OCI-LY1 (cell line): Measurements from ENCODE around the gene RANBP1.

ENCODE experiments used
- H2AFZ ChIP-seq: fragments of 200-600 bp; sonication (generic), shearing (Covaris generic); 2 replicates; pipeline ENCODE4 v1.6.0; 2014; ENCODE audit warnings: antibody characterized with exemption, mild to moderate bottlenecking, low read length
- H3F3A ChIP-seq: fragments of 200-600 bp; sonication (generic), shearing (Covaris generic); 2 replicates; pipeline ENCODE4 v1.6.0; 2014; ENCODE audit warnings: mild to moderate bottlenecking, antibody characterized with exemption, low read length, moderate library complexity; ENCODE audit not compliant: insufficient read depth
- H3K27ac ChIP-seq: fragments of 200-600 bp; sonication (generic); 2 replicates; pipeline ENCODE4 v1.5.1; 2014; ENCODE audit warnings: low read length, mixed run types, mild to moderate bottlenecking, low read depth; ENCODE audit not compliant: poor library complexity, severe bottlenecking
- H3K27me3 ChIP-seq: fragments of 200-600 bp; sonication (generic); 2 replicates; pipeline ENCODE4 v1.6.0; 2014; ENCODE audit warnings: antibody characterized with exemption, mild to moderate bottlenecking, low read length, moderate library complexity; ENCODE audit not compliant: insufficient read depth
- H3K36me3 ChIP-seq: fragments of 200-600 bp; sonication (generic); 2 replicates; pipeline ENCODE4 v1.6.1; 2014; ENCODE audit warnings: mild to moderate bottlenecking, antibody characterized with exemption, low read length, moderate library complexity, mixed read lengths; ENCODE audit not compliant: insufficient read depth
- H3K4me1 ChIP-seq: fragments of 200-600 bp; sonication (generic); 2 replicates; pipeline ENCODE4 v1.5.1; 2014; ENCODE audit warnings: mild to moderate bottlenecking, low read length, moderate library complexity; ENCODE audit not compliant: insufficient read depth, severe bottlenecking
- H3K4me2 ChIP-seq: fragments of 200-600 bp; sonication (generic), shearing (Covaris generic); 2 replicates; pipeline ENCODE4 v1.6.1; 2014; ENCODE audit warnings: low read length
- H3K4me3 ChIP-seq: fragments of 200-600 bp; sonication (generic); 2 replicates; pipeline ENCODE4 v1.5.1; 2014; ENCODE audit warnings: low read length, low read depth, mild to moderate bottlenecking, mixed read lengths; ENCODE audit not compliant: poor library complexity, severe bottlenecking
- H3K79me2 ChIP-seq: fragments of 200-600 bp; shearing (Covaris generic); 2 replicates; pipeline ENCODE4 v1.6.1; 2016; ENCODE audit warnings: mixed run types, low read length, mixed read lengths; ENCODE audit not compliant: insufficient read depth
- H3K9ac ChIP-seq: fragments of 200-600 bp; sonication (generic), shearing (Covaris generic); 2 replicates; pipeline ENCODE4 v1.6.1; 2014; ENCODE audit warnings: mild to moderate bottlenecking, low read length, mixed read lengths
- H3K9me2 ChIP-seq: fragments of 200-600 bp; sonication (generic), shearing (Covaris generic); 2 replicates; pipeline ENCODE4 v1.6.1; 2014; ENCODE audit warnings: low read depth, mild to moderate bottlenecking, low read length, mixed read lengths
- H3K9me3 ChIP-seq: fragments of 200-600 bp; shearing (Covaris generic); 2 replicates; pipeline ENCODE4 v1.6.1; 2014; ENCODE audit warnings: low read length, mixed read lengths
- H4K20me1 ChIP-seq: fragments of 200-600 bp; sonication (generic), shearing (Covaris generic); 2 replicates; pipeline ENCODE4 v1.6.0; 2016; ENCODE audit warnings: mild to moderate bottlenecking, low read length; ENCODE audit not compliant: insufficient read depth
- EZH2 ChIP-seq: fragments of 200-600 bp; sonication (generic), shearing (Covaris generic); IDR thresholded peaks from 2 replicates; pipeline ENCODE4 v1.8.0; 2017; ENCODE audit warnings: borderline replicate concordance, mixed run types, mild to moderate bottlenecking, antibody characterized with exemption, low read length, moderate library complexity, mixed read lengths
- TF ChIP-seq, protein P1 (sequence below): fragments of 200-600 bp; sonication (generic), shearing (Covaris generic); IDR thresholded peaks from 2 replicates; pipeline ENCODE4 v1.5.1; 2017; ENCODE audit warnings: mild to moderate bottlenecking, antibody characterized with exemption, low read length, moderate library complexity, mixed read lengths

Gene RANBP1

GRCh38 chr22:20131859-20132685 is 16.2 kb downstream of the RANBP1 start:
- H2AFZ ChIP-seq = no peak overlapping the region
- H3K27me3 ChIP-seq = no peaks in the 10 kb centered on the region
- H4K20me1 ChIP-seq = no peaks in the 10 kb centered on the region
- H3K9me3 ChIP-seq = no peaks in the 10 kb centered on the region
- H3K79me2 ChIP-seq = no peaks in the 10 kb centered on the region
- H3K36me3 ChIP-seq = peaks cover 15% of the 10 kb centered on the region
- H3K9ac ChIP-seq = peak overlapping the region; percentile 25; the same call in 1 of the 2 replicates
- H3K4me2 ChIP-seq = peak overlapping the region; percentile 48
- peaks cover 25% of the 10 kb centered on the region for H3K4me1 ChIP-seq
- TF ChIP-seq EZH2 = no peak
- TF ChIP-seq, protein P1, sequence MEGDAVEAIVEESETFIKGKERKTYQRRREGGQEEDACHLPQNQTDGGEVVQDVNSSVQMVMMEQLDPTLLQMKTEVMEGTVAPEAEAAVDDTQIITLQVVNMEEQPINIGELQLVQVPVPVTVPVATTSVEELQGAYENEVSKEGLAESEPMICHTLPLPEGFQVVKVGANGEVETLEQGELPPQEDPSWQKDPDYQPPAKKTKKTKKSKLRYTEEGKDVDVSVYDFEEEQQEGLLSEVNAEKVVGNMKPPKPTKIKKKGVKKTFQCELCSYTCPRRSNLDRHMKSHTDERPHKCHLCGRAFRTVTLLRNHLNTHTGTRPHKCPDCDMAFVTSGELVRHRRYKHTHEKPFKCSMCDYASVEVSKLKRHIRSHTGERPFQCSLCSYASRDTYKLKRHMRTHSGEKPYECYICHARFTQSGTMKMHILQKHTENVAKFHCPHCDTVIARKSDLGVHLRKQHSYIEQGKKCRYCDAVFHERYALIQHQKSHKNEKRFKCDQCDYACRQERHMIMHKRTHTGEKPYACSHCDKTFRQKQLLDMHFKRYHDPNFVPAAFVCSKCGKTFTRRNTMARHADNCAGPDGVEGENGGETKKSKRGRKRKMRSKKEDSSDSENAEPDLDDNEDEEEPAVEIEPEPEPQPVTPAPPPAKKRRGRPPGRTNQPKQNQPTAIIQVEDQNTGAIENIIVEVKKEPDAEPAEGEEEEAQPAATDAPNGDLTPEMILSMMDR = no peak
- H3K9me2 ChIP-seq = no peaks in the 10 kb centered on the region
- no peaks in the 10 kb centered on the region; the same call in 1 of the 2 replicates for H3F3A ChIP-seq
- H3K4me3 ChIP-seq = peak overlapping the region; percentile 46
- H3K27ac ChIP-seq = no peak overlapping the region

- peaks cover 25% of the 10 kb centered on the region for H3K4me1 ChIP-seq
- H3K9me2 ChIP-seq = no peaks in the 10 kb centered on the region
- no peaks in the 10 kb centered on the region for H3F3A ChIP-seq
- H3K79me2 ChIP-seq = no peaks in the 10 kb centered on the region
- peak overlapping the region; percentile 48 for H3K4me2 ChIP-seq
- peak overlapping the region; percentile 46 for H3K4me3 ChIP-seq
- no peak overlapping the region for H2AFZ ChIP-seq
- no peaks in the 10 kb centered on the region for H3K9me3 ChIP-seq
- H3K27ac ChIP-seq = no peak overlapping the region
- H3K9ac ChIP-seq = no peak overlapping the region; the same call in 1 of the 2 replicates
- no peaks in the 10 kb centered on the region for H4K20me1 ChIP-seq
- no peaks in the 10 kb centered on the region for H3K27me3 ChIP-seq
- peaks cover 8% of the 10 kb centered on the region for H3K36me3 ChIP-seq
- TF ChIP-seq, protein P1 = no peak
- no peak for TF ChIP-seq EZH2
Measured at GRCh38 chr22:20132686-20133246, 16.9 kb downstream of the RANBP1 start.

- no peaks in the 10 kb centered on the region for H3K79me2 ChIP-seq
- no peaks in the 10 kb centered on the region for H4K20me1 ChIP-seq
Measured at GRCh38 chr22:20133930-20134549, 18.1 kb downstream of the RANBP1 start.

More at GRCh38 chr22:20133930-20134549, 18.1 kb downstream of the RANBP1 start:
- Histone ChIP-seq H3K4me3 (no peak overlapping the region), H3K9me3 (no peaks in the 10 kb centered on the region), H3K27ac (no peak overlapping the region), H3K9ac (no peak overlapping the region), H3K27me3 (no peaks in the 10 kb centered on the region), H3K9me2 (no peaks in the 10 kb centered on the region), H2AFZ (no peak overlapping the region), H3K36me3 (no peaks in the 10 kb centered on the region), H3F3A (no peaks in the 10 kb centered on the region), H3K4me1 (peaks cover 25% of the 10 kb centered on the region), H3K4me2 (no peak overlapping the region)
- TF ChIP-seq, protein P1 = no peak
- TF ChIP-seq EZH2 = no peak
